ENCODE results near the gene PRELID2. TPM values are rescaled to one million over a fixed set of nuclear protein-coding genes. Genes with fewer than 3 reads are reported as not detected.

The PRELID2 gene
- polyA plus RNA-seq, 3 donors: 0.77 to 2.0 (median 1.5) TPM

DNA sequence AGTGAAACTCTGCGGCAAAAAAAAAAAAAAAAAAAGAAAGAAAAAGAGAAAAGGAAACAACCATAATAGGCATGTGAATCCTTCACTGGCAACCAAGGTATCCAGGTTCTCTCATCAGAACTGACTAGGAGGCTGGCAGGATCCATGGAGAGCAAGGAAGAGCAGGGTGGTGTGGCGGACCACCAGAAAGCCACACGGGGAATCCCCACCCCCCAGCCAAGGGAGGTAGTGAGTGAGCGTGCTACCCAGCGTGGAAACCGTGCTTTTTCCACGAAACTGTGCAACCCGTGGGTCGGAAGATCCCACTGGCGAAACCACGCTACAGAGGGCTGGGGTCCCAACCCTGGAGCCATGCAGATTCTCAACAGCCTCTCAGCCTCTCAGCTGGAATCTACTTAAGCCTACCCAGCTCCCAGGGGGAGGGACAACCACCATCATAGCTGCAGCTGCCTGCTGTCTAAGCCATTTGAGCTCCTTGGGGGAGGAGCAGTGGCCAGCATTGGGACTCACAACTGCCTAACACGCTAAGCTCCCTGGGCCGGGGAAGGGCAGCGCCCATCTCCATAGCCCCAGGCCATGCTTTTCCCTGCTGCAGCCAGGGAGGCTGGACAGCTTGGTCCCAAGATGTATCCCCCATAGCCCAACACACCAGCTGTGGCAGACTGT lies 91.6 kb downstream of the PRELID2 start:
- Histone ChIP-seq H3K4me3 (replicated peaks in 1 of 3; ENCODE audit: low read depth in 2 of 3, low read length in 3 of 3) (no peak overlapping the region), H3K9ac (ENCODE audit: insufficient read depth, low read length, poor library complexity, severe bottlenecking) (no peak overlapping the region), H3K27me3 (ENCODE audit: control insufficient read depth in 2 of 2, insufficient read depth in 2 of 2, low read length in 2 of 2) (no peaks in the 10 kb centered on the region), H3K4me2 (replicated peaks; ENCODE audit: extremely low read depth, low read length, poor library complexity, severe bottlenecking) (no peak overlapping the region), H2AFZ (ENCODE audit: insufficient read depth, low read depth, low read length, poor library complexity, severe bottlenecking) (no peak overlapping the region), H3K27ac (ENCODE audit: low read depth in 1 of 2, low read length in 2 of 2) (no peak overlapping the region), H3K79me2 (ENCODE audit: insufficient read depth, low read length) (no peaks in the 10 kb centered on the region), H4K20me1 (ENCODE audit: insufficient read depth, low read length) (no peaks in the 10 kb centered on the region), H3K36me3 (replicated peaks in 1 of 2; ENCODE audit: control insufficient read depth in 1 of 2, insufficient read depth in 2 of 2, low read length in 2 of 2) (no peaks in the 10 kb centered on the region), H3K4me1 (ENCODE audit: control insufficient read depth in 1 of 2, insufficient read depth in 2 of 2, low read length in 2 of 2) (no peaks in the 10 kb centered on the region), H3K9me3 (replicated peaks in 1 of 2; ENCODE audit: control insufficient read depth in 1 of 2, insufficient read depth in 1 of 2, low read length in 2 of 2) (peaks cover 0 to 21% of the 10 kb centered on the region in 2 donors)
- no peak for TF ChIP-seq CTCF (IDR thresholded peaks at IDR 0.05)
- H3K27me3 Mint-ChIP-seq (ENCODE audit: low read depth in 3 of 3): no peaks in the 10 kb centered on the region
- no peaks in the 10 kb centered on the region for H3K4me1 Mint-ChIP-seq
- DNase-seq: no peak
- peaks cover 4 to 19% (median 11%) of the 10 kb centered on the region in 7 donors for H3K9me3 Mint-ChIP-seq
- intact Hi-C loops (cut with micrococcal nuclease): no loop called here
- H3K27ac Mint-ChIP-seq: no peak overlapping the region
- no peaks in the 10 kb centered on the region for H3K36me3 Mint-ChIP-seq
- no peak overlapping the region for H3K4me3 Mint-ChIP-seq
- WGBS (ENCODE audit: insufficient coverage): 96% methylated on average over 9 of the region's 14 CpGs

GRCh38 chr5:145739843-145740242 lies 95.3 kb downstream of the PRELID2 start:
- Histone ChIP-seq H4K20me1 (ENCODE audit: insufficient read depth, low read length) (no peaks in the 10 kb centered on the region), H3K79me2 (ENCODE audit: insufficient read depth, low read length) (no peaks in the 10 kb centered on the region), H3K9me3 (replicated peaks in 1 of 2; ENCODE audit: control insufficient read depth in 1 of 2, insufficient read depth in 1 of 2, low read length in 2 of 2) (peaks cover 0 to 21% of the 10 kb centered on the region in 2 donors), H3K27ac (ENCODE audit: low read depth in 1 of 2, low read length in 2 of 2) (no peak overlapping the region), H3K27me3 (ENCODE audit: control insufficient read depth in 2 of 2, insufficient read depth in 2 of 2, low read length in 2 of 2) (no peaks in the 10 kb centered on the region), H2AFZ (ENCODE audit: insufficient read depth, low read depth, low read length, poor library complexity, severe bottlenecking) (no peak overlapping the region), H3K4me1 (ENCODE audit: control insufficient read depth in 1 of 2, insufficient read depth in 2 of 2, low read length in 2 of 2) (no peaks in the 10 kb centered on the region), H3K4me3 (replicated peaks in 1 of 3; ENCODE audit: low read depth in 2 of 3, low read length in 3 of 3) (no peak overlapping the region), H3K9ac (ENCODE audit: insufficient read depth, low read length, poor library complexity, severe bottlenecking) (no peak overlapping the region), H3K36me3 (replicated peaks in 1 of 2; ENCODE audit: control insufficient read depth in 1 of 2, insufficient read depth in 2 of 2, low read length in 2 of 2) (no peaks in the 10 kb centered on the region), H3K4me2 (replicated peaks; ENCODE audit: extremely low read depth, low read length, poor library complexity, severe bottlenecking) (no peak overlapping the region)
- no peaks in the 10 kb centered on the region for H3K27me3 Mint-ChIP-seq (ENCODE audit: low read depth in 3 of 3)
- DNase-seq: no peak
- no peaks in the 10 kb centered on the region for H3K4me1 Mint-ChIP-seq
- no peak overlapping the region for H3K27ac Mint-ChIP-seq
- peaks cover 0 to 4% of the 10 kb centered on the region in 2 donors for H3K36me3 Mint-ChIP-seq
- intact Hi-C loops (cut with micrococcal nuclease): no loop called here
- peaks cover 0 to 18% (median 6%) of the 10 kb centered on the region in 7 donors for H3K9me3 Mint-ChIP-seq
- no peak for TF ChIP-seq CTCF (IDR thresholded peaks at IDR 0.05)
- H3K4me3 Mint-ChIP-seq: no peak overlapping the region
